Vagina (tissue), 2 donors: ENCODE measurements around the gene INTS13.

ENCODE experiments used
- CTCF ChIP-seq, 3 experiments: fragments of 450-650 bp in 2 of 3; fragments of 200-600 bp in 1 of 3; sonication (generic) in 1 of 3; IDR thresholded peaks; one replicate each; pipeline ENCODE4 v1.5.1; 2017 to 2019; ENCODE audit warnings: antibody characterized with exemption in 3 of 3, mild to moderate bottlenecking in 2 of 3, moderate library complexity in 2 of 3
- POLR2A ChIP-seq, 2 donors: fragments of 450-650 bp; IDR thresholded peaks; one replicate each; pipeline ENCODE4 v1.6.1; 2017; ENCODE audit warnings: antibody characterized with exemption in 2 of 2, mild to moderate bottlenecking in 2 of 2, moderate library complexity in 2 of 2
- POLR2AphosphoS5 ChIP-seq, 2 donors: sonication (generic); formaldehyde crosslinking; IDR thresholded peaks; one replicate each; pipeline ENCODE4 v1.9.0; 2017; ENCODE audit warnings: antibody characterized with exemption in 2 of 2, mild to moderate bottlenecking in 2 of 2, low read depth in 1 of 2; ENCODE audit not compliant: insufficient read depth in 1 of 2

GRCh38 chr12:26941215-26941594 is 3.4 kb upstream of the INTS13 start:
- no peak for TF ChIP-seq CTCF (IDR thresholded peaks at IDR 0.05)
- no peak for TF ChIP-seq POLR2AphosphoS5 (IDR thresholded peaks at IDR 0.05; ENCODE audit: insufficient read depth in 1 of 2, low read depth in 1 of 2)
- TF ChIP-seq POLR2A (IDR thresholded peaks at IDR 0.05): no peak
